ENCODE results near the gene RNASE8.
A peak's percentile ranks its signal among the peaks of the same experiment; 100 is the strongest.
"Not testable (repeated sequence)": the region's sequence is repeated elsewhere in the genome, so short reads cannot be mapped to it uniquely, and the experiment has no call there.

Gene RNASE8, protein sequence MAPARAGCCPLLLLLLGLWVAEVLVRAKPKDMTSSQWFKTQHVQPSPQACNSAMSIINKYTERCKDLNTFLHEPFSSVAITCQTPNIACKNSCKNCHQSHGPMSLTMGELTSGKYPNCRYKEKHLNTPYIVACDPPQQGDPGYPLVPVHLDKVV

DNA sequence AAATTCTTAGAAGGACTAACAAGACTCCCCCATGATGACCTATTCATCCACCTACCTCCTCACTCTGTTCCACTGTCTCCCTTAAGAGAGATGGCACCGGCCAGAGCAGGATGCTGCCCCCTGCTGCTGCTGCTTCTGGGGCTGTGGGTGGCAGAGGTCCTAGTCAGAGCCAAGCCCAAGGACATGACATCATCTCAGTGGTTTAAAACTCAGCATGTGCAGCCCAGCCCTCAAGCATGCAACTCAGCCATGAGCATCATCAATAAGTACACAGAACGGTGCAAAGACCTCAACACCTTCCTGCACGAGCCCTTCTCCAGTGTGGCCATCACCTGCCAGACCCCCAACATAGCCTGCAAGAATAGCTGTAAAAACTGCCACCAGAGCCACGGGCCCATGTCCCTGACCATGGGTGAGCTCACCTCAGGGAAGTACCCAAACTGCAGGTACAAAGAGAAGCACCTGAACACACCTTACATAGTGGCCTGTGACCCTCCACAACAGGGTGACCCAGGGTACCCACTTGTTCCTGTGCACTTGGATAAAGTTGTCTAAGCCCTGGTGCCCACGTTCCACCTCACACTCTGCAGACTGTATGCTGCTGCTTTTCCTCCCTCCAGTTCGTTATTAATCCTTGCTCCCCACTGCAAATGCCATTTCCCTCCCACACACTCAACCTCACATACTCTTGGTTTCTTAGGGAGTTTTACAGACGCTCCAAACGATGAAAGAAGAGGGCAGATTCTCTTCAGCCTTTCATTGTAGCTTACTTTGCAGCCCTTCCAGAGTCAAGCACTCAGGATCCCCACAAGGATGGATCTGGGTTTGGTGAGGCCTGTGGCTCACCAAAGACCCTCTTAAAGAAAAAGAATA, at the start of gene RNASE8:
TSS of gene RNASE8 (plus strand) at position 20 of the 873 bp plus-strand sequence. CDS start at position 91, 71 bp downstream.
- DNase-seq (ENCODE audit: low read depth in 2 of 2, low spot score in 1 of 2): no peak

GRCh38 chr14:21009721-21010120, 47.9 kb upstream of the RNASE8 start:
- not testable (repeated sequence) for DNase-seq (ENCODE audit: low read depth in 2 of 2, low spot score in 1 of 2)

- no peak for DNase-seq (ENCODE audit: low read depth in 2 of 2, low spot score in 1 of 2)
These were observed 46.5 kb upstream of the RNASE8 start for GRCh38 chr14:21011136-21011535.

DNA sequence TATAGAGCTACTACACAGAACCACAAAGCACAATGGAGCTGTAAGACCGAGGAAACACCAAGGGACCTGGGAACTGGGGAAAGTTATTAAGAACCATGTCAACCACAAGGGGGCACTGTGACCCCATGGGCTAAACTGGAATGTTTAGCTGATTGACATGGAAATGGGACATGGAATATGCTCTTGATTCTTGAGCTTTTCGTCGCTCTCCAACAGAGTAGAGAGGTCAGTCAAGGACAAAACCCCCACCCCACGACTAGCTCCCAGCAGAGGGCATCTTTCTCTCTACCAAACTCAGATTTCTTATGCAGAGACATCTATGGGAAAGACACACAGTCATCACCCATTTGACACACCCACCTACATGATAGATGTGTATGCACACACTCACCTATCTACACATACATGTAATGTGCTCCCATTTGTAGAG, 42.8 kb upstream of the RNASE8 start:
- DNase-seq (ENCODE audit: low read depth in 2 of 2, low spot score in 1 of 2): peak; percentile 69 to 70

DNA sequence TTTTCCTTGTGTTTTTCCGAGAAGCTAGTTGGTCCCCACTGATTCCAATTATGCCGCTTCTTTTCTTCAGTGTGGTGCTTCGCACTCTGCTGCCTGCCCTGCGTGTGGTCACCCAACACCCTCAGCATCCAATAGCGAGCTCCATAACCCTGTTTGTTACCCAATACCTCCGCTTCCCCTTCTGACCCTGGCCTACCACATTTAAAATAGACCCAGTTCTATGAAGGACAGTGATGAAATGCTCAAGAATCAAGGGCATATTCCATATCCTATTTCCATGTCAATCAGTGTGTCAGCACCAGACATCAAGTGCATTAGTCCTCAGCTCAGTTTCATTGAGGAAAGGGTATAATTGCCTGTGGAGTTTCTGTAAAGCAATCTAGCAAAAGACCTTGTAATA, 42.3 kb upstream of the RNASE8 start:
- DNase-seq (ENCODE audit: low read depth in 2 of 2, low spot score in 1 of 2): no peak

DNA sequence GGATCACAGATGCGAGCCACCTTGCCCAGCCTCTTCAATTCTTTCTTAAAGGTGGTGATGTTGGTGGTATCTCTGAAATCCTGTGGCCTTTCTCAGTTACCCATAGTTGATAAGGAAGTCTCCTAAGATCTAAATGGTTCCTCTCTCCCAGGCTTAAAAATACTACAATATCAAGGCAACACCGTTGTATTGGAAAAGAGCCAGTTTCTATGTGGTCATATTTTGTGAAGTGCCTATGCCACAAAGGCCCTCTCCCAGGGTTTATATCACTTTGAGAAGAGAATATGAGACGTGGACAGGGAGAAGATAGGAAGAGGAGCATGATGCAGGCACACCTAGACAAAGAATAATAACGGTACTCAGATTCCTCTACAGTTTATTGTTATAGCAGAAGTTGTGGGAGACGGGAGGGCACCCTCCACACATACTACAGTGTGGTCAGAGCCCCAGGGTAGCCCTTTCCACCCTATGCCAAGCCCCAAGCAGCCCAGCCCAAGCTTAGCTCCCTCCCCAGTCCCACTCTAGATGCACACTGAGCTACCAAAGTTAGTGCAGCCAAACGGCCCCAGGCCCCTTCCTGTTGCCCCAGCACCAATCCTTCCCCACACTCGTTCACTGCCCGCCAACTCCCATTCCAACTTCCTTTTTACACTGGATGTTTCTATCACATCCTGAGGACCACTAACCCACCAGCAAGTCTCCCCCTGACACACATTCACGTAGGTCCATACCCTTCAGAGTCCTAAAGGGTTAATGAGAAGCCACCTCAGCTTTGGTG, 41.0 kb upstream of the RNASE8 start:
- no peak for DNase-seq (ENCODE audit: low read depth in 2 of 2, low spot score in 1 of 2)

DNA sequence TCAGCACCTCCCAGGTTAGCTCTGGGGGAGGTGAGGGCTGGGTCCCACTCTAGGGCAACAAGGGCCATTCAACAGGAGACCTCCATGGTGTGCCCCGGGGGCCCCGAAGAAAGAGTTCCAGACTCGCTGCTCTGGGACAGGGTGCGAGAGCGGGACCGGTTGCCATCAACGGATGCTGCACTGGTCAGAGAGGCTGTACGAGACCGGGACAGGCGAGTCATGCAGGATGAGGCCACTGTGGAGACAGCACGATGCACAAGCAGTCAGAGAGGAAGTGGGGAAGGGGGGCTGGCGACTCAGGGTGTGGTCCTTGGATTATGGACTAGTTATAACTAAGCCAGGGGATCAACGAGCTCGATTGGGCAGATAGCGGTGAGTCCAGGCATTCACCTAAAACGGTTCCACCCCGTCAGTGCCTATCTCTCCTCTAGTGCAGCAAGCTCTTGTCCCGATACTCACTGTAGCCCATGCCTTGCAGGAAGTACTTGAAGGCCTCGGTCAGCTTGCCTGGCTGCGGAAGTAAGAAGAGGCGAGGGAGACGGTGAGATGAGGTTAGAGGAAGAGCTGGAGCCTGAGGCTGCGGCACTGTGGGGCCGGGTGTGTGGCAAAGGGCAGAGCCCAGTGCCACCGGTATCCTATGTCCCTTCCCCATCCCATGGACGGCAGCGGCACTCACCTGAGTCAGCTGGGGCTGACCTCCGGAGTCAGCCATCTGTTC, 39.9 kb upstream of the RNASE8 start:
- no peak for DNase-seq (ENCODE audit: low read depth in 2 of 2, low spot score in 1 of 2)

- no peak for DNase-seq (ENCODE audit: low read depth in 2 of 2, low spot score in 1 of 2)
These were observed 39.3 kb upstream of the RNASE8 start for GRCh38 chr14:21018286-21018685.

- no peak for DNase-seq (ENCODE audit: low read depth in 2 of 2, low spot score in 1 of 2)
These were observed 38.8 kb upstream of the RNASE8 start for GRCh38 chr14:21018781-21019180.

DNA sequence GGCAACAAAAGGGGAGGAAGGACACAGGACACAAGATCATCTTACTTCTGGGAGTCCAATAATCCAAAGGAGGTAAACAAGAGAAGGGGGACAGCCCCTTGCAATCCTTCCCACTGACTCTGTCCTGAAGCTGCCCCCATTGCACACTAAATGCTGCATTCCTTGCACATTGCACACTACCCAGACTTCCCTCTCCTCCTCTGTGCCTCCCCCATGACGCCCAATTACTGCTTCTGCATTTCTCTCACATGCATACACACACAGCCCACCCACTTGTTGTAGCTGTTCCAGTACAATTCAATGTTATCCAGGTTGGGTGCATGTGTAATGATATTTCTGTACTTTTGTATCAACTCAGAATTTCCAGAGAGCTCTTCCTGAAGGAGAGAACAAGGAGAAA, 38.3 kb upstream of the RNASE8 start:
- DNase-seq (ENCODE audit: low read depth in 2 of 2, low spot score in 1 of 2): no peak

DNA sequence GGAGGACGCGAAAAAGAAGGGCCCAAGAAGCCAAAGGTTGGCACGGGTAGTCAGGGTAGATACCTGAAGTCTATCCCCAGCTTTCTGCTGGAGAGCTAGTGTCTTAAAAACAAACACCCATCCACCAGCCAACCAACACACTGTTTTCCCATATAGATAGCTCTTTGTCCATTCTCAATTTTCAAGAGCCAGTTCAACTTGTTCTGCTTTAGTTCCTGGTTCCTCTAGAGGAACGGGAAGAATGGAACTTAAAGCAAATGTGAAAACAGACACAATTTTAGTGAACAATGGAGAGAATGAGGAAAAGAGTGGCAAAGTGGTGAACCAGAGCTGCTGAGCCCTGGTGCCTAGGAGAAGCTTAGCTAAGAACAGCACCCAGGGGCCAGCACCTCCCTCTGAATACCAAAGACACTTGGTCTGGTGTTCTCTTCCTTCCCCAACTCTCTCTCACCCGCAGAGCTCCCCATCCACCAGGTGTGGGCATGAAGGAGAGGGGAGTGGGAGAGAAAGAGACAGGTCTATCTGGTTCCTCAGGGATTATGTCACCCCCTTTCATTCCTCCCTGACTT, 36.6 kb upstream of the RNASE8 start:
- no peak for DNase-seq (ENCODE audit: low read depth in 2 of 2, low spot score in 1 of 2)

GRCh38 chr14:21022686-21023085, 34.9 kb upstream of the RNASE8 start:
- DNase-seq (ENCODE audit: low read depth in 2 of 2, low spot score in 1 of 2): no peak

DNA sequence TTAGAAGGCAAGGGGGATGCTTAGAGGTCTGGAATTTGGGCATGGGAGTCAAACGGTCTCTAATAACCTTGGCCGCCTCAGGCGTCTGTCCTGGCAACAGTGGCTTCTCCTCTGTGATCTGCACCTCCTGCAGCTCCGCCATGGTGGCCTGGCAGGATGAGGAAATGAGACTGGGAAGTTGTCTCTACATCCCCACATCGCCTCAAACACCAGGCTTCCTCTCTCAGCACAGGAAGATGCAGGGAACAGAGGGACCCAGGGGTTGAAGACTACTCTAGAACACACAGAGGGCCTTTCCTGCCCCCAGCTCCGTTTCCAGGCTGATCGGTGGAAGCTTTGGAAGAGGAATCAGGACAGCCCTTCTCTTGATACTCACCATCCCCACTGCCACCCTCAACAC, 34.4 kb upstream of the RNASE8 start:
- no peak for DNase-seq (ENCODE audit: low read depth in 2 of 2, low spot score in 1 of 2)

GRCh38 chr14:21023817-21024584, 33.6 kb upstream of the RNASE8 start:
- no peak for DNase-seq (ENCODE audit: low read depth in 2 of 2, low spot score in 1 of 2)

- peak; percentile 55 to 59 for DNase-seq (ENCODE audit: low read depth in 2 of 2, low spot score in 1 of 2)
These were observed 32.8 kb upstream of the RNASE8 start, which contains the start of gene NDRG2 for GRCh38 chr14:21024585-21025370. NDRG2 (minus strand) TSS chr14:21025061; CDS start chr14:21023315, 1,746 bp downstream.

DNA sequence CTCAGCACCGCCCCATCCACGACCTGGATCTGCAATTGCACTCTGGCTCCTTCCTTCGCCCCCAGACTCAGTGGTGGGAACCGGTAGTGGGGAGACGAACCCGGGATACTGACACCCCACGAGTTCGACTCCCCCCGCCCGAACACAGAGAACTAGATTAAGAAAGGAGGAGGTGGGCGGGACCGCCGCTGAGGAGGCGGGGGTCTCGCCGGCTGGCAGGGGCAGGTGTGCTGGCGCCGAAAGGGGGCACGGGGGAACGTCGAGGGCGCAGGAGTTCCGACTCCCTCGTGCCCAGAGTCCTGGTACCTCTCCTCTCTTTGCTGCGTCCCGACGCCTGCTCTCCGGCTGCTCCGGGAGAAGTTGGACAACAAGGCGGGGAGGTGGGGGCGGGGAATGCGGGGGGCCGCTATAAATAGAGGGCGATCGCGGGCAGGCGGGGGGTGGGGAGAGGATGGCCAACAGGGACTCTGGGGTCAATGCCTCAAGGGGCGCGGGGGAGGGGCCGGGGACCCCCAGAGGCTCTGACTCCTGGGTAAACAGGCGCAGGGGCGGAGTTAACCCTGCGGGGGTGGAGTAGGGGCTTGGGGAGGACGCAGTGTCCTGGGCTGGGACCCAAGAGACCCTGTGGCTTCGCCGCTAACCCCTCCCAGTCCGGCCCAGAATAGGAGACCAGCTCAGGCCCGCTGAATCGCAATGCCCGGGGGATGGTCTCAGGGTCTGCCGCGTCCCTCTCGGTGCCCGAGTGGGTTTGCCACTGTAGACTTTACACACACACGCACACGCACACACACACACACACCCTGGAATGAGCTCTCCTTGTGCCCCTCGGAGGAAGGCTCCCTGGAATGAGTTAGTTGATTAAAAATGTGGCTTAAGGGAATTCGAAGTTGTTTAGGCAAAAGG, 32.0 kb upstream of the RNASE8 start:
- no peak for DNase-seq (ENCODE audit: low read depth in 2 of 2, low spot score in 1 of 2)

- DNase-seq (ENCODE audit: low read depth in 2 of 2, low spot score in 1 of 2): no peak
These were observed 31.2 kb upstream of the RNASE8 start for GRCh38 chr14:21026274-21026987.

DNA sequence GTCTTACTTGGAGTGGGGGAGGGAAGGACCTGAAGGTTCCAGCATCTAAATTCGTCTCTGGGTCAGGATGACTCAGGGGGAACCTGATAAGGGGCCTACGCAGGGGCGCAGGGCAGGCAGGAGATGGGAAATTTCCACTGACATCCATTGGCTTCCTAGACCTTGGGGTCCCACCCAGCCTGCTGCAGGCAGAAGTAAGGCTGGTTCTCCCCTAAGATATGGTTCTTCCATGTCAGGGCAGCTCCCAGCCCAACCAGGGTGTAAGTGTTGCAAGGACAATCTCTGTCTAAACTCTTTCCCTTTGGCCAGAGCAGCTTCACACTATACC, 30.7 kb upstream of the RNASE8 start:
- DNase-seq (ENCODE audit: low read depth in 2 of 2, low spot score in 1 of 2): no peak
